Panc1 (cell line): ENCODE results near the gene TBCD. TPM values are rescaled to one million over a fixed set of nuclear protein-coding genes. Genes with fewer than 3 reads are reported as not detected.

Source experiments
- ATAC-seq: fragments of 200-7000 bp; cut with Tn5 transposase; 2 replicates; pipeline ENCODE4 v1.9.1; 2020; ENCODE audit warnings: mild to moderate bottlenecking, moderate library complexity
- BruUV-seq: library from RNA; stranded (reverse); fragments of 400-500 nt; replicated peaks from 2 replicates; lab custom pipeline; 2021; lab: Mats Ljungman, UMichigan
- CTCF ChIA-PET: fragments of 300-600 bp; sonication (Branson Sonifier 250); formaldehyde crosslinking; loops from one replicate; lab custom pipeline; 2022; ENCODE audit warnings: antibody characterized with exemption; lab: Charles Lee
- POLR2A ChIA-PET: fragments of 300-600 bp; sonication (Branson Sonifier 250); formaldehyde crosslinking; loops from one replicate; lab custom pipeline; 2022; ENCODE audit warnings: antibody characterized with exemption; lab: Charles Lee
- DNase-seq: peaks from one replicate; pipeline ENCODE4 v3.0.0-alpha.2; 2010; ENCODE audit warnings: low read depth, low spot score
- H3K27ac ChIP-seq: 2 replicates; pipeline ENCODE4 v1.5.1; 2011; ENCODE audit warnings: mild to moderate bottlenecking, low read length, inconsistent platforms
- H3K27me3 ChIP-seq: fragments of 200-500 bp; sonication (Bioruptor generic); 2 replicates; pipeline ENCODE4 v1.6.0; 2014; ENCODE audit warnings: low read length, inconsistent platforms; ENCODE audit not compliant: control insufficient read depth, insufficient read depth
- H3K36me3 ChIP-seq: fragments of 200-500 bp; sonication (Bioruptor generic); 2 replicates; pipeline ENCODE4 v1.5.1; 2014; ENCODE audit warnings: inconsistent platforms, mild to moderate bottlenecking, low read length, moderate library complexity; ENCODE audit not compliant: control insufficient read depth, insufficient read depth
- H3K4me1 ChIP-seq: 2 replicates; pipeline ENCODE4 v1.5.1; 2011; ENCODE audit warnings: inconsistent platforms, mild to moderate bottlenecking, low read length, moderate library complexity; ENCODE audit not compliant: control insufficient read depth, insufficient read depth
- H3K4me3 ChIP-seq, 2 experiments: 2 replicates each; pipeline ENCODE4 v1.5.1; 2011 to 2012; ENCODE audit warnings: low read depth in 2 of 2, low read length in 2 of 2, mild to moderate bottlenecking in 2 of 2, inconsistent platforms in 1 of 2, moderate library complexity in 1 of 2
- H3K9me3 ChIP-seq: fragments of 200-500 bp; sonication (Bioruptor generic); 2 replicates; pipeline ENCODE4 v1.5.1; 2014; ENCODE audit warnings: low read depth, mild to moderate bottlenecking, inconsistent platforms, low read length, moderate library complexity; ENCODE audit not compliant: control insufficient read depth, insufficient read depth
- POLR2AphosphoS5 ChIP-seq: IDR thresholded peaks from 2 replicates; pipeline ENCODE4 v1.6.1; 2012; ENCODE audit warnings: mild to moderate bottlenecking, low read depth, low read length, moderate library complexity
- SIN3A ChIP-seq: IDR thresholded peaks from 2 replicates; pipeline ENCODE4 v1.6.1; 2012; ENCODE audit warnings: low read depth, mild to moderate bottlenecking, low read length, moderate library complexity, borderline replicate concordance; ENCODE audit not compliant: insufficient read depth
- TCF7L2 ChIP-seq: IDR thresholded peaks from 2 replicates; pipeline ENCODE4 v1.6.1; 2011; ENCODE audit warnings: mild to moderate bottlenecking, low read depth, low read length, inconsistent platforms
- in situ Hi-C: cut with HindIII; loops from 2 replicates; pipeline ENCODE4 v1.10.0; 2016; ENCODE audit warnings: low sequenced_read_pairs, low pct_unique_long_range_greater_than_20kb
- intact Hi-C: fragments of 100-400 bp; cut with micrococcal nuclease; formaldehyde crosslinking; loops from one replicate; pipeline ENCODE4 v1.10.0; 2022; ENCODE audit not compliant: unreplicated experiment
- total RNA-seq: library from RNA; stranded (reverse); gene quantifications from one replicate; pipeline ENCODE4 v1.2.1, GENCODE V29; 2021; ENCODE audit not compliant: unreplicated experiment
- TF ChIP-seq, protein P1 (sequence below): fragments of 450-650 bp; IDR thresholded peaks from 2 replicates; pipeline ENCODE4 v1.5.1; 2017; ENCODE audit warnings: mild to moderate bottlenecking
- TF ChIP-seq, protein P2 (sequence below), 2 experiments: IDR thresholded peaks; 2 replicates each; pipeline ENCODE4 v1.6.1; 2011 to 2012; ENCODE audit warnings: low read depth in 2 of 2, control low read depth in 1 of 2, low read length in 1 of 2, mild to moderate bottlenecking in 1 of 2, moderate library complexity in 1 of 2; ENCODE audit not compliant: insufficient read depth in 1 of 2

The TBCD gene
- total RNA-seq, 1 experiment from 2014 or later, result 186 TPM

GRCh38 chr17:82835766-82836512, 84.1 kb downstream of the TBCD start:
- H3K9me3 ChIP-seq, result no peaks in the 10 kb centered on the region
- ChIA-PET CTCF (interaction anchor here (0.6 kb wide), 1 partner anchor 57 kb away, joined by 3 read pairs; no protein-coding TSS in a partner anchor), POLR2A (no interaction called here)
- no peak overlapping the region for H3K27ac ChIP-seq
- no peaks in the 10 kb centered on the region for H3K4me1 ChIP-seq
- no TSS peak for BruUV-seq
- intact Hi-C loops (no loop called here), in situ Hi-C loops (no loop called here)
- H3K36me3 ChIP-seq, result no peaks in the 10 kb centered on the region; the same call in 1 of the 2 replicates
- ATAC-seq, result no peak
- no peak overlapping the region for H3K4me3 ChIP-seq
- TF ChIP-seq SIN3A (no peak), POLR2AphosphoS5 (no peak), TCF7L2 (no peak)
- TF ChIP-seq, protein P1, sequence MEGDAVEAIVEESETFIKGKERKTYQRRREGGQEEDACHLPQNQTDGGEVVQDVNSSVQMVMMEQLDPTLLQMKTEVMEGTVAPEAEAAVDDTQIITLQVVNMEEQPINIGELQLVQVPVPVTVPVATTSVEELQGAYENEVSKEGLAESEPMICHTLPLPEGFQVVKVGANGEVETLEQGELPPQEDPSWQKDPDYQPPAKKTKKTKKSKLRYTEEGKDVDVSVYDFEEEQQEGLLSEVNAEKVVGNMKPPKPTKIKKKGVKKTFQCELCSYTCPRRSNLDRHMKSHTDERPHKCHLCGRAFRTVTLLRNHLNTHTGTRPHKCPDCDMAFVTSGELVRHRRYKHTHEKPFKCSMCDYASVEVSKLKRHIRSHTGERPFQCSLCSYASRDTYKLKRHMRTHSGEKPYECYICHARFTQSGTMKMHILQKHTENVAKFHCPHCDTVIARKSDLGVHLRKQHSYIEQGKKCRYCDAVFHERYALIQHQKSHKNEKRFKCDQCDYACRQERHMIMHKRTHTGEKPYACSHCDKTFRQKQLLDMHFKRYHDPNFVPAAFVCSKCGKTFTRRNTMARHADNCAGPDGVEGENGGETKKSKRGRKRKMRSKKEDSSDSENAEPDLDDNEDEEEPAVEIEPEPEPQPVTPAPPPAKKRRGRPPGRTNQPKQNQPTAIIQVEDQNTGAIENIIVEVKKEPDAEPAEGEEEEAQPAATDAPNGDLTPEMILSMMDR, result no peak
- TF ChIP-seq, protein P2, sequence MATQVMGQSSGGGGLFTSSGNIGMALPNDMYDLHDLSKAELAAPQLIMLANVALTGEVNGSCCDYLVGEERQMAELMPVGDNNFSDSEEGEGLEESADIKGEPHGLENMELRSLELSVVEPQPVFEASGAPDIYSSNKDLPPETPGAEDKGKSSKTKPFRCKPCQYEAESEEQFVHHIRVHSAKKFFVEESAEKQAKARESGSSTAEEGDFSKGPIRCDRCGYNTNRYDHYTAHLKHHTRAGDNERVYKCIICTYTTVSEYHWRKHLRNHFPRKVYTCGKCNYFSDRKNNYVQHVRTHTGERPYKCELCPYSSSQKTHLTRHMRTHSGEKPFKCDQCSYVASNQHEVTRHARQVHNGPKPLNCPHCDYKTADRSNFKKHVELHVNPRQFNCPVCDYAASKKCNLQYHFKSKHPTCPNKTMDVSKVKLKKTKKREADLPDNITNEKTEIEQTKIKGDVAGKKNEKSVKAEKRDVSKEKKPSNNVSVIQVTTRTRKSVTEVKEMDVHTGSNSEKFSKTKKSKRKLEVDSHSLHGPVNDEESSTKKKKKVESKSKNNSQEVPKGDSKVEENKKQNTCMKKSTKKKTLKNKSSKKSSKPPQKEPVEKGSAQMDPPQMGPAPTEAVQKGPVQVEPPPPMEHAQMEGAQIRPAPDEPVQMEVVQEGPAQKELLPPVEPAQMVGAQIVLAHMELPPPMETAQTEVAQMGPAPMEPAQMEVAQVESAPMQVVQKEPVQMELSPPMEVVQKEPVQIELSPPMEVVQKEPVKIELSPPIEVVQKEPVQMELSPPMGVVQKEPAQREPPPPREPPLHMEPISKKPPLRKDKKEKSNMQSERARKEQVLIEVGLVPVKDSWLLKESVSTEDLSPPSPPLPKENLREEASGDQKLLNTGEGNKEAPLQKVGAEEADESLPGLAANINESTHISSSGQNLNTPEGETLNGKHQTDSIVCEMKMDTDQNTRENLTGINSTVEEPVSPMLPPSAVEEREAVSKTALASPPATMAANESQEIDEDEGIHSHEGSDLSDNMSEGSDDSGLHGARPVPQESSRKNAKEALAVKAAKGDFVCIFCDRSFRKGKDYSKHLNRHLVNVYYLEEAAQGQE (IDR thresholded peaks at IDR 0.05; ENCODE audit: insufficient read depth in 1 of 2, low read depth in 2 of 2, low read length in 1 of 2), result no peak
- no peaks in the 10 kb centered on the region for H3K27me3 ChIP-seq
- DNase-seq, result no peak

DNA sequence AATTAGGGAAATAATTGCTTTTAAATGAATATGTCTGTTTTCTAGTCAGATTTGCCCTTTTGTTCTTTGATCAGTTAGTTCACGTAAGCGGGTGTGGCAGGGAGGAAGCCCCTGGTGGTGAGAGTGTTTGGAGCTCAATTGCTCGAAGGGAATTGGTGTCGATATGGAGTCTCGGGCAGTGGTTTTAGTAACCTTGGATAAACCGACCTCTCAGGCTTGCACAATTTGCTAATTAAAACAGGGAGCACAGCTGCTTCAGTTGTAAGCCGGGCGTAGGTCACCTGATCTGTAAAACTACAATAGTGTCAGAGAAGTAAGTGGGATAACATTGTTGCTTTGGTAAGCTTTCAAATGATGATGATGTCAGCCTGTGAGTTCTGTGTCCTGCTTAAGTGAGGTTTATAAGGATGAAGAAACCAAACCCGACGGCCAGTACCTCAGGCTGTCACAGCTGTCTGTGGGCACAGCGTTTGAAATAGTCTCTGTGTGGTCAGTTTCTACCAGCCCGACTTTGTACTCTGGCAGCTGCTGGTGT, 85.0 kb downstream of the TBCD start:
- Histone ChIP-seq H3K4me1 (no peaks in the 10 kb centered on the region), H3K27me3 (no peaks in the 10 kb centered on the region), H3K9me3 (no peaks in the 10 kb centered on the region), H3K4me3 (no peak overlapping the region), H3K27ac (no peak overlapping the region), H3K36me3 (no peaks in the 10 kb centered on the region; the same call in 1 of the 2 replicates)
- no TSS peak for BruUV-seq
- TF ChIP-seq SIN3A (no peak), TCF7L2 (no peak), POLR2AphosphoS5 (no peak)
- TF ChIP-seq, protein P2 (IDR thresholded peaks at IDR 0.05; ENCODE audit: insufficient read depth in 1 of 2, low read depth in 2 of 2, low read length in 1 of 2), result no peak
- TF ChIP-seq, protein P1, result no peak
- CTCF ChIA-PET, result interaction anchor here (0.6 kb wide), 1 partner anchor 58 kb away, joined by 3 read pairs; no protein-coding TSS in a partner anchor
- in situ Hi-C loops, result no loop called here
- intact Hi-C loops, result no loop called here
- POLR2A ChIA-PET, result no interaction called here
- DNase-seq (no peak), ATAC-seq (no peak)
